Parathyroid adenoma (tissue), 2 donors: Measurements from ENCODE around the gene AMN.

Source experiments
- H2AFZ ChIP-seq: fragments of 300-600 bp; sonication (generic); one replicate; pipeline ENCODE4 v1.7.0; 2017; ENCODE audit warnings: antibody characterized with exemption, mild to moderate bottlenecking
- H3K27ac ChIP-seq: fragments of 300-600 bp; sonication (generic); one replicate; pipeline ENCODE4 v1.7.0; 2017
- H3K27me3 ChIP-seq: fragments of 300-600 bp; sonication (generic); one replicate; pipeline ENCODE4 v1.7.0; 2017; ENCODE audit warnings: low read length; ENCODE audit not compliant: control insufficient read depth, insufficient read depth
- H3K36me3 ChIP-seq: fragments of 300-600 bp; sonication (generic); one replicate; pipeline ENCODE4 v1.7.0; 2017; ENCODE audit warnings: low read length; ENCODE audit not compliant: control insufficient read depth, insufficient read depth
- H3K4me1 ChIP-seq: fragments of 300-600 bp; sonication (generic); one replicate; pipeline ENCODE4 v1.7.0; 2017; ENCODE audit warnings: control low read depth
- H3K4me2 ChIP-seq: fragments of 300-600 bp; sonication (generic); one replicate; pipeline ENCODE4 v1.7.0; 2017; ENCODE audit warnings: low read length
- H3K4me3 ChIP-seq: fragments of 300-600 bp; sonication (generic); one replicate; pipeline ENCODE4 v1.7.0; 2017; ENCODE audit warnings: low read depth, low read length
- H3K79me2 ChIP-seq: fragments of 300-600 bp; sonication (generic); one replicate; pipeline ENCODE4 v1.7.0; 2017; ENCODE audit warnings: control low read depth
- H3K9ac ChIP-seq: fragments of 300-600 bp; sonication (generic); one replicate; pipeline ENCODE4 v1.7.0; 2017; ENCODE audit warnings: mild to moderate bottlenecking
- H3K9me3 ChIP-seq: fragments of 300-600 bp; sonication (generic); one replicate; pipeline ENCODE4 v1.7.0; 2017; ENCODE audit warnings: low read length; ENCODE audit not compliant: control insufficient read depth
- CTCF ChIP-seq: fragments of 300-600 bp; sonication (generic); IDR thresholded peaks from one replicate; pipeline ENCODE4 v1.7.0; 2017; ENCODE audit warnings: antibody characterized with exemption, mild to moderate bottlenecking
- donor health status: primary hyperparathyroidism.

Gene AMN

DNA sequence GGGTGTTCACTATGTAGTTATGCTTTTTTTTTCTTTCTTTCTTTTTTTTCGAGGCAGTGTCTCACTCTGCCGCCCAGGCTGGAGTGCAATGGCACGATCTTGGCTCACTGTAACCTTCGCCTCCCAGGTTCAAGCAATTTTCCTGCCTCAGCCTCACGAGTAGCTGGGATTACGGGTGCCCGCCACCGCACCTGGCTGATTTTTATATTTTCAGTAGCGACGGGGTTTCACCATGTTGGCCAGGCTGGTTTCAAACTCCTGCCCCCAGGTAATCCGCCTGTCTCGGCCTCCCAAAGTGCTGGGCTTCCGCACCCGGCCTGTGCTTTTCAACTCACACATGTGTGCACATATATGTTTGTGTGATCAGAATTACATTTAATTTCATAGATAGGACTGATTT, 38.9 kb upstream of the AMN start:
- H3K79me2 ChIP-seq = no peaks in the 10 kb centered on the region
- H3K27ac ChIP-seq = no peak overlapping the region
- H3K4me2 ChIP-seq = no peak overlapping the region
- H3K4me3 ChIP-seq = no peak overlapping the region
- no peaks in the 10 kb centered on the region for H3K4me1 ChIP-seq
- H3K36me3 ChIP-seq = no peaks in the 10 kb centered on the region
- no peak overlapping the region for H3K9ac ChIP-seq
- no peaks in the 10 kb centered on the region for H3K9me3 ChIP-seq
- H3K27me3 ChIP-seq = no peaks in the 10 kb centered on the region
- no peak overlapping the region for H2AFZ ChIP-seq
- no peak for TF ChIP-seq CTCF

DNA sequence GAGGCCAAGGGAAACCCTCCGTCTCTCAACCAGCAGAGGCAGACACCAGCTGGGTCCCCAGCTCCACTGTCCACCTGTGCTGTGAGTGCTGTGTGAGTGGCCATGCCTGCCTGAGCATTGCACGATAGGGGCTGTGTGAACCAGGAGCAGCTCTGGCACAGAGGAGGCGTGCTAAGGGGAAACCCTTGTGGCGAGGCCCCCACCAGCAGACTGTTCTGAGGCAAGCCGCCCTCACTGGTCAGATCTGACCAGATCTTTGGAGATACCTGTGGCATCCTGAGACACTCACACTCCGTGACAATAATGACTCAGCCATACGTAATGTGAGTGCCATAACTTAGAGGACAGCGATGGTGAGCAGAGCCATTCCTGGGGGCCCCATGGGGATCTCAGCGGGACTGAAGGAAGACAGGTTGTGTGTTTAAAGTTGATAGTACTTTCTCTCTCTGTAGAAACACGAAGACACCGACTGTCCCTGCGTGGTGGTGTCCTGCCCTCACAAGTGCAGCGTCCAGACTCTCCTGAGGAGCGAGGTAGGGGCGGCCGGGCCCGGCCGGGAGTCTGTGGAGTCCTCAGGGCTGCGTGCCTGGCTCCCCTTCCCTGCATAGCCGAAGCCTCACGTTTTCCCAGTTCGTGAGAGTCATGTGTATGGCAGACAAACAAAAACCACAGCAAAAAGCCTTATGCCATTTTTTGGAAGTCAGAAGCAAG, 36.6 kb upstream of the AMN start:
- no peaks in the 10 kb centered on the region for H3K36me3 ChIP-seq
- H3K27ac ChIP-seq = no peak overlapping the region
- no peak overlapping the region for H3K9ac ChIP-seq
- no peaks in the 10 kb centered on the region for H3K9me3 ChIP-seq
- H3K4me1 ChIP-seq = no peaks in the 10 kb centered on the region
- no peak overlapping the region for H3K4me3 ChIP-seq
- H3K79me2 ChIP-seq = no peaks in the 10 kb centered on the region
- H3K4me2 ChIP-seq = no peak overlapping the region
- no peak overlapping the region for H2AFZ ChIP-seq
- H3K27me3 ChIP-seq = no peaks in the 10 kb centered on the region
- no peak for TF ChIP-seq CTCF

GRCh38 chr14:102888748-102889147, 33.7 kb upstream of the AMN start:
- H3K79me2 ChIP-seq = no peaks in the 10 kb centered on the region

GRCh38 chr14:102889615-102890014, 32.8 kb upstream of the AMN start:
- Histone ChIP-seq H3K27ac (no peak overlapping the region), H3K4me1 (no peaks in the 10 kb centered on the region), H2AFZ (no peak overlapping the region), H3K9ac (no peak overlapping the region), H3K79me2 (no peaks in the 10 kb centered on the region), H3K4me3 (no peak overlapping the region), H3K9me3 (no peaks in the 10 kb centered on the region), H3K4me2 (no peak overlapping the region), H3K27me3 (no peaks in the 10 kb centered on the region), H3K36me3 (no peaks in the 10 kb centered on the region)
- no peak for TF ChIP-seq CTCF

More at GRCh38 chr14:102888748-102889147, 33.7 kb upstream of the AMN start:
- Histone ChIP-seq H3K36me3 (no peaks in the 10 kb centered on the region), H3K9me3 (no peaks in the 10 kb centered on the region), H3K27ac (no peak overlapping the region), H2AFZ (no peak overlapping the region), H3K4me2 (no peak overlapping the region), H3K4me1 (no peaks in the 10 kb centered on the region), H3K4me3 (no peak overlapping the region), H3K27me3 (no peaks in the 10 kb centered on the region), H3K9ac (no peak overlapping the region)
- no peak for TF ChIP-seq CTCF

- H3K27me3 ChIP-seq = no peaks in the 10 kb centered on the region
- H2AFZ ChIP-seq = no peak overlapping the region
- no peak overlapping the region for H3K9ac ChIP-seq
- TF ChIP-seq CTCF = no peak
- H3K4me2 ChIP-seq = no peak overlapping the region
- H3K9me3 ChIP-seq = no peaks in the 10 kb centered on the region
- no peaks in the 10 kb centered on the region for H3K36me3 ChIP-seq
- H3K4me3 ChIP-seq = no peak overlapping the region
- H3K4me1 ChIP-seq = no peaks in the 10 kb centered on the region
- H3K27ac ChIP-seq = no peak overlapping the region
- no peaks in the 10 kb centered on the region for H3K79me2 ChIP-seq
Measured at GRCh38 chr14:102891111-102891510, 31.4 kb upstream of the AMN start.
